ENCODE measurements around the gene TMEM86B.
A peak's percentile ranks its signal among the peaks of the same experiment; 100 is the strongest.
"Not testable (repeated sequence)": the region's sequence is repeated elsewhere in the genome, so short reads cannot be mapped to it uniquely, and the experiment has no call there.

TMEM86B gene

GRCh38 chr19:55220525-55220924 lies 8.0 kb downstream of the TMEM86B start:
- DNase-seq (ENCODE audit: low read depth) = no peak

- DNase-seq (ENCODE audit: low read depth) = peak; percentile 97
Measured at GRCh38 chr19:55216461-55217198, 11.9 kb downstream of the TMEM86B start.

- no peak for DNase-seq (ENCODE audit: low read depth)
Measured at GRCh38 chr19:55213547-55213946, 15.0 kb downstream of the TMEM86B start.

- DNase-seq (ENCODE audit: low read depth) = peak; percentile 33
Measured at GRCh38 chr19:55212447-55212846, 16.1 kb downstream of the TMEM86B start.

GRCh38 chr19:55209693-55210472 lies 18.7 kb downstream of the TMEM86B start:
- no peak for DNase-seq (ENCODE audit: low read depth)

- no peak for DNase-seq (ENCODE audit: low read depth)
Measured at GRCh38 chr19:55208880-55209692, 19.5 kb downstream of the TMEM86B start, which contains the start of gene PTPRH. Gene PTPRH (minus strand): TSS chr19:55209501. CDS start chr19:55209433, 68 bp downstream.

GRCh38 chr19:55206664-55207500 lies 21.7 kb downstream of the TMEM86B start:
- peak; percentile 35 for DNase-seq (ENCODE audit: low read depth)

- not testable (repeated sequence) for DNase-seq (ENCODE audit: low read depth)
Measured at GRCh38 chr19:55202199-55202598, 26.4 kb downstream of the TMEM86B start.

- DNase-seq (ENCODE audit: low read depth) = no peak
Measured at GRCh38 chr19:55199620-55200204, 28.9 kb downstream of the TMEM86B start.

- no peak for DNase-seq (ENCODE audit: low read depth)
Measured at GRCh38 chr19:55198651-55199050, 29.9 kb downstream of the TMEM86B start.

GRCh38 chr19:55197528-55197927 lies 31.0 kb downstream of the TMEM86B start:
- DNase-seq (ENCODE audit: low read depth) = no peak

- no peak for DNase-seq (ENCODE audit: low read depth)
Measured at GRCh38 chr19:55196803-55197202, 31.8 kb downstream of the TMEM86B start.

GRCh38 chr19:55193481-55193880 lies 35.1 kb downstream of the TMEM86B start:
- DNase-seq (ENCODE audit: low read depth) = no peak

- DNase-seq (ENCODE audit: low read depth) = no peak
Measured at GRCh38 chr19:55189403-55189835, 39.1 kb downstream of the TMEM86B start.

- no peak for DNase-seq (ENCODE audit: low read depth)
Measured at GRCh38 chr19:55188625-55189024, 39.9 kb downstream of the TMEM86B start.

- no peak for DNase-seq (ENCODE audit: low read depth)
Measured at GRCh38 chr19:55186080-55186479, 42.5 kb downstream of the TMEM86B start.

- no peak for DNase-seq (ENCODE audit: low read depth)
Measured at GRCh38 chr19:55181740-55182139, 46.8 kb downstream of the TMEM86B start.

- no peak for DNase-seq (ENCODE audit: low read depth)
Measured at GRCh38 chr19:55179606-55180484, 48.7 kb downstream of the TMEM86B start, which contains the start of gene SYT5. Gene SYT5 (minus strand): TSS chr19:55180289. CDS start chr19:55179041, 1,248 bp downstream.

- peak; percentile 74 for DNase-seq (ENCODE audit: low read depth)
Measured at GRCh38 chr19:55178781-55179599, 49.6 kb downstream of the TMEM86B start.
